Sigmoid colon (tissue), 7 donors: ENCODE data around the gene FLT1. TPM values are rescaled to one million over a fixed set of nuclear protein-coding genes. Genes with fewer than 3 reads are reported as not detected.

ENCODE experiments used
- DNase-seq: peaks from one replicate; pipeline ENCODE4 v3.0.0-alpha.2; 2019
- H3K27ac ChIP-seq, 4 donors: fragments of 200-600 bp; sonication (generic); one replicate each; pipeline ENCODE4 v1.5.1; 2016 to 2019; ENCODE audit warnings: mild to moderate bottlenecking in 1 of 4
- H3K27me3 ChIP-seq, 3 donors: fragments of 200-600 bp; sonication (generic); one replicate each; pipeline ENCODE4 v1.5.1; 2019; ENCODE audit warnings: mild to moderate bottlenecking in 1 of 3
- H3K36me3 ChIP-seq, 4 donors: fragments of 200-600 bp; sonication (generic); one replicate each; pipeline ENCODE4 v1.5.1; 2016 to 2019
- H3K4me1 ChIP-seq, 4 donors: fragments of 200-600 bp; sonication (generic); one replicate each; pipeline ENCODE4 v1.5.1; 2017 to 2019
- H3K4me3 ChIP-seq, 4 donors: fragments of 200-600 bp; sonication (generic); one replicate each; pipeline ENCODE4 v1.5.1; 2017 to 2019; ENCODE audit warnings: mild to moderate bottlenecking in 2 of 4, moderate library complexity in 1 of 4
- H3K9me3 ChIP-seq, 4 donors: fragments of 200-600 bp in 3 of 4; sonication (generic) in 3 of 4; one replicate each; pipeline versions ENCODE4 v1.5.1 to v1.6.1; 2013 to 2019
- CTCF ChIP-seq, 4 experiments: fragments of 450-650 bp in 3 of 4; fragments of 200-600 bp in 1 of 4; IDR thresholded peaks; one replicate each; pipeline ENCODE4 v1.5.1; 2016 to 2019; ENCODE audit warnings: antibody characterized with exemption in 4 of 4, mild to moderate bottlenecking in 3 of 4, moderate library complexity in 2 of 4
- EP300 ChIP-seq, 4 donors: sonication (generic); formaldehyde crosslinking; IDR thresholded peaks; one replicate each; pipeline ENCODE4 v1.6.1; 2017; ENCODE audit warnings: antibody characterized with exemption in 4 of 4
- POLR2A ChIP-seq, 2 donors: fragments of 450-650 bp; IDR thresholded peaks; one replicate each; pipeline ENCODE4 v1.6.1; 2016; ENCODE audit warnings: antibody characterized with exemption in 2 of 2, mild to moderate bottlenecking in 2 of 2, moderate library complexity in 2 of 2
- POLR2AphosphoS5 ChIP-seq, 4 donors: sonication (generic); formaldehyde crosslinking; IDR thresholded peaks; one replicate each; pipeline ENCODE4 v1.6.1; 2017; ENCODE audit warnings: antibody characterized with exemption in 4 of 4
- WGBS, 2 donors: extraction: QIAGEN DNeasy Blood & Tissue Kit; methylation state at CpG; one replicate each; pipeline ENCODE4 v1.1.7; 2013; 5-methylcytosine and 5-hydroxymethylcytosine counted together
- intact Hi-C: fragments of 100-400 bp; cut with DNase I; formaldehyde crosslinking; loops from one replicate; pipeline ENCODE4 v1.15.1; 2023
- polyA plus RNA-seq, 3 donors: library from polyadenylated mRNA; stranded (reverse); fragments of 200-250 nt; gene quantifications; one replicate each; pipeline ENCODE4 v1.2.3, GENCODE V29; 2013
- total RNA-seq, 4 donors: library from RNA; depleted of rRNA; stranded (reverse); fragments of >200 nt; gene quantifications; one replicate each; pipeline ENCODE4 v1.1.0, GENCODE V29; 2016
- donor health status: healthy with polysubstance abuse.
- donor health status: Bipolar disorder and iron deficiency.
- donor health status: healthy.

The FLT1 gene
- total and polyA plus RNA-seq, 7 donors = under 0.01 to 18.3 (median 5.7) TPM

GRCh38 chr13:28533125-28533436 is 38.2 kb upstream of the FLT1 start:
- intact Hi-C loops = no loop called here
- no peak for DNase-seq
- peak overlapping the region in 3 of 4 donors; percentile 38 to 52 (median 48) for H3K4me3 ChIP-seq

GRCh38 chr13:28532388-28533124 is 37.6 kb upstream of the FLT1 start:
- H3K4me1 ChIP-seq = peaks cover 0 to 27% (median 24%) of the 10 kb centered on the region in 4 donors
- TF ChIP-seq POLR2A (IDR thresholded peaks at IDR 0.05) (no peak), CTCF (IDR thresholded peaks at IDR 0.05) (no peak), EP300 (IDR thresholded peaks at IDR 0.05) (peak in 1 of 4 donors; percentile 13)
- H3K4me3 ChIP-seq = peak overlapping the region in 3 of 4 donors; percentile 38 to 52 (median 48)
- intact Hi-C loops = no loop called here
- H3K27me3 ChIP-seq = peaks cover 17 to 71% (median 45%) of the 10 kb centered on the region in 3 donors
- H3K9me3 ChIP-seq = no peaks in the 10 kb centered on the region
- 3% methylated on average over 96 of the region's 96 CpGs for WGBS, 2 donors
- peak overlapping the region in 3 of 4 donors; percentile 14 to 47 (median 27) for H3K27ac ChIP-seq
- no peaks in the 10 kb centered on the region for H3K36me3 ChIP-seq
- DNase-seq = no peak

More at GRCh38 chr13:28533125-28533436, 38.2 kb upstream of the FLT1 start:
- TF ChIP-seq POLR2A (IDR thresholded peaks at IDR 0.05) = no peak
- TF ChIP-seq CTCF (IDR thresholded peaks at IDR 0.05) = no peak
- no peak for TF ChIP-seq EP300 (IDR thresholded peaks at IDR 0.05)
- TF ChIP-seq POLR2AphosphoS5 (IDR thresholded peaks at IDR 0.05) = no peak
- Histone ChIP-seq H3K27ac (no peak overlapping the region), H3K27me3 (peaks cover 17 to 67% (median 45%) of the 10 kb centered on the region in 3 donors), H3K9me3 (no peaks in the 10 kb centered on the region), H3K4me1 (peaks cover 0 to 27% (median 24%) of the 10 kb centered on the region in 4 donors), H3K36me3 (no peaks in the 10 kb centered on the region)
- WGBS, 2 donors = 29 to 36% methylated on average over 10 of the region's 10 CpGs

GRCh38 chr13:28531845-28532387 is 37.0 kb upstream of the FLT1 start:
- intact Hi-C loops = no loop called here
- Histone ChIP-seq H3K36me3 (no peaks in the 10 kb centered on the region), H3K27me3 (peaks cover 17 to 74% (median 45%) of the 10 kb centered on the region in 3 donors), H3K4me1 (peaks cover 0 to 27% (median 24%) of the 10 kb centered on the region in 4 donors), H3K4me3 (peak overlapping the region in 3 of 4 donors; percentile 38 to 52 (median 48)), H3K9me3 (no peaks in the 10 kb centered on the region), H3K27ac (peak overlapping the region in 2 of 4 donors; percentile 3 to 47)
- 1 to 5% methylated on average over 25 of the region's 25 CpGs for WGBS, 2 donors
- DNase-seq = no peak
- TF ChIP-seq EP300 (IDR thresholded peaks at IDR 0.05) = no peak
- TF ChIP-seq CTCF (IDR thresholded peaks at IDR 0.05) = no peak
- TF ChIP-seq POLR2A (IDR thresholded peaks at IDR 0.05) = no peak
- TF ChIP-seq POLR2AphosphoS5 (IDR thresholded peaks at IDR 0.05) = no peak

GRCh38 chr13:28531077-28531844 is 36.3 kb upstream of the FLT1 start:
- no peak for DNase-seq
- H3K4me3 ChIP-seq = peak overlapping the region in 3 of 4 donors; percentile 19 to 52 (median 38)
- 2% methylated on average over 39 of the region's 39 CpGs for WGBS, 2 donors
- TF ChIP-seq POLR2AphosphoS5 (IDR thresholded peaks at IDR 0.05) (no peak), POLR2A (IDR thresholded peaks at IDR 0.05) (no peak), EP300 (IDR thresholded peaks at IDR 0.05) (no peak), CTCF (IDR thresholded peaks at IDR 0.05) (no peak)
- H3K27me3 ChIP-seq = peaks cover 17 to 74% (median 45%) of the 10 kb centered on the region in 3 donors
- H3K27ac ChIP-seq = peak overlapping the region in 1 of 4 donors; percentile 3
- H3K4me1 ChIP-seq = peaks cover 0 to 27% (median 24%) of the 10 kb centered on the region in 4 donors
- intact Hi-C loops = no loop called here
- H3K36me3 ChIP-seq = no peaks in the 10 kb centered on the region
- H3K9me3 ChIP-seq = no peaks in the 10 kb centered on the region
